Sigmoid colon (tissue), 3 donors: ENCODE measurements around the gene SCAF1.

ENCODE experiments used
- CTCF ChIP-seq, 4 experiments: fragments of 450-650 bp in 3 of 4; fragments of 200-600 bp in 1 of 4; IDR thresholded peaks; one replicate each; pipeline ENCODE4 v1.5.1; 2016 to 2019; ENCODE audit warnings: antibody characterized with exemption in 4 of 4, mild to moderate bottlenecking in 3 of 4, moderate library complexity in 2 of 4
- POLR2A ChIP-seq, 2 donors: fragments of 450-650 bp; IDR thresholded peaks; one replicate each; pipeline ENCODE4 v1.6.1; 2016; ENCODE audit warnings: antibody characterized with exemption in 2 of 2, mild to moderate bottlenecking in 2 of 2, moderate library complexity in 2 of 2

- no peak for TF ChIP-seq CTCF (IDR thresholded peaks at IDR 0.05)
- TF ChIP-seq POLR2A (IDR thresholded peaks at IDR 0.05): no peak
Measured at GRCh38 chr19:49631014-49631588, 10.9 kb upstream of the SCAF1 start.
